HG03039 (cell line): Measurements from ENCODE around the gene HS3ST6.
"Not testable (repeated sequence)": the region's sequence is repeated elsewhere in the genome, so short reads cannot be mapped to it uniquely, and the experiment has no call there.

ENCODE experiments used
- ATAC-seq: cut with Tn5 transposase; IDR thresholded peaks from one replicate; pipeline ENCODE4 v1.9.1; 2021; ENCODE audit warnings: mild to moderate bottlenecking, moderate library complexity; ENCODE audit not compliant: unreplicated experiment

HS3ST6 gene

GRCh38 chr16:1909561-1910231 is 8.5 kb downstream of the HS3ST6 start:
- ATAC-seq, result no peak

- no peak for ATAC-seq
Measured at GRCh38 chr16:1908983-1909382, 9.2 kb downstream of the HS3ST6 start.

- ATAC-seq, result no peak
Measured at GRCh38 chr16:1908184-1908583, 10.0 kb downstream of the HS3ST6 start.

- no peak for ATAC-seq
Measured at GRCh38 chr16:1907226-1907860, 10.9 kb downstream of the HS3ST6 start.

GRCh38 chr16:1906846-1907165 is 11.4 kb downstream of the HS3ST6 start:
- ATAC-seq, result no peak

- ATAC-seq, result no peak
Measured at GRCh38 chr16:1906055-1906845, 12.0 kb downstream of the HS3ST6 start.

- no peak for ATAC-seq
Measured at GRCh38 chr16:1903845-1904840, 14.1 kb downstream of the HS3ST6 start.

GRCh38 chr16:1903220-1903574 is 15.0 kb downstream of the HS3ST6 start:
- ATAC-seq, result no peak

GRCh38 chr16:1902547-1903219 is 15.5 kb downstream of the HS3ST6 start:
- no peak for ATAC-seq

- ATAC-seq, result no peak
Measured at GRCh38 chr16:1900452-1900774, 17.8 kb downstream of the HS3ST6 start.

- no peak for ATAC-seq
Measured at GRCh38 chr16:1899641-1900451, 18.4 kb downstream of the HS3ST6 start.

GRCh38 chr16:1897692-1898091 is 20.5 kb downstream of the HS3ST6 start:
- not testable (repeated sequence) for ATAC-seq

- ATAC-seq, result no peak
Measured at GRCh38 chr16:1895949-1896675, 22.1 kb downstream of the HS3ST6 start.

- ATAC-seq, result no peak
Measured at GRCh38 chr16:1895068-1895467, 23.1 kb downstream of the HS3ST6 start.

- no peak for ATAC-seq
Measured at GRCh38 chr16:1890708-1891050, 27.5 kb downstream of the HS3ST6 start.

GRCh38 chr16:1890024-1890707 is 28.0 kb downstream of the HS3ST6 start:
- ATAC-seq, result no peak

- no peak for ATAC-seq
Measured at GRCh38 chr16:1887711-1888354, 30.4 kb downstream of the HS3ST6 start.

GRCh38 chr16:1884889-1885288 is 33.3 kb downstream of the HS3ST6 start:
- ATAC-seq, result no peak
